Melanocyte of skin (primary cell): Measurements from ENCODE around the gene MAP1LC3C. TPM values are rescaled to one million over a fixed set of nuclear protein-coding genes. Genes with fewer than 3 reads are reported as not detected.

Experiments used
- total RNA-seq, 2 donors: library from RNA; depleted of rRNA; stranded (reverse); fragments of >200 nt; gene quantifications; 2 replicates each; pipeline ENCODE4 v1.2.3, GENCODE V29; 2012

Gene MAP1LC3C
- total RNA-seq: under 1 TPM in 1 of 2 donors, not detected in 1; under 0.01 TPM

GRCh38 chr1:241999026-241999425 lies at the start of gene MAP1LC3C:
TSS of gene MAP1LC3C (minus strand) at chr1:241999098. CDS start at chr1:241999008, 90 bp downstream.

GRCh38 chr1:241957692-241958494 lies 41.0 kb downstream of the MAP1LC3C start, which contains the start of gene BECN2:
TSS of gene BECN2 (plus strand) at chr1:241957767. CDS start at chr1:241957767, 0 bp downstream.

Other genes with a start within 250 kb of the MAP1LC3C start
- gene EXO1, start 150.9 kb downstream of the MAP1LC3C start, total RNA-seq: 10 to 100 TPM; 14.1 to 36.3 TPM
- not detected for gene BECN2, start 41.3 kb downstream of the MAP1LC3C start, total RNA-seq